NCI-H2227 treated with DMSO at 0.1 percent for 48 hours (cell line): Measurements from ENCODE around the gene MYEOV.

Source experiments
- DNase-seq: peaks from one replicate; lab custom pipeline; 2025; lab: John Stamatoyannopoulos, UW

Gene MYEOV

DNA sequence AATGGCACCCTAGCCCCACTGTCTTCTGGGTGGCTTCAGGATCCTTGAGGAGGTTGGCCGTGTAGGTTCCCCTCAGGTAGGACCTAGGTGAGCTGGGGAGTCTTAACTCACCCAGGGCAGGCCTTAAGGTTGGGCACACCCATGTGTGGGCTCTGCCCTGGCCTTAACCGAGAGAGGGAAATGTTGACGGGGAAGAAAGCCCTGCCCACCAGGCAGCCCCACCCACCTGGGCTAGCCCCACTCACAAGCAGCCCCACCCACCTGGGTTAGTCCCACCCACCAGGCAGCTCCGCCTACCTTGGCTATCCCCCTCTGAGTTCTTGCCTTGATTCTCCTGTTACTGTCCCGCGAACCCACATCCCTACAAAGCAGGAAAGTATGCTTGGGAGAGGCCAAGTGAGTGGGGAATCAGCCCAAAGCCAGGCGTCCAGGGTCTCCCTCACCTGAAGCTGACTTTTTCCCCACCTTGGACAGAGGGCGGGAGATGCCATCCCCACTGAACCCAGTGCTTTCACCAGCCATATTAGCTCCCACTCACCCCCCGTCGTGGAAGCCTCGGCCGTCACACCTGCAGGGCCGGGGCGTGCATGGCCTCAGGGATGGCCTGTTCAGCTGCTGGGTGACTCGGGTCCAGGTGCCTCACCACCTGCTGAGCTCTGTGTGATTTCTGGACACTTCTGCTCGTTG is at the start of gene MYEOV:
Gene MYEOV, plus strand, starts transcription at position 337 of the 687 bp plus-strand sequence. CDS start 1,200 bp downstream, outside the sequence.
- DNase-seq: no peak

DNA sequence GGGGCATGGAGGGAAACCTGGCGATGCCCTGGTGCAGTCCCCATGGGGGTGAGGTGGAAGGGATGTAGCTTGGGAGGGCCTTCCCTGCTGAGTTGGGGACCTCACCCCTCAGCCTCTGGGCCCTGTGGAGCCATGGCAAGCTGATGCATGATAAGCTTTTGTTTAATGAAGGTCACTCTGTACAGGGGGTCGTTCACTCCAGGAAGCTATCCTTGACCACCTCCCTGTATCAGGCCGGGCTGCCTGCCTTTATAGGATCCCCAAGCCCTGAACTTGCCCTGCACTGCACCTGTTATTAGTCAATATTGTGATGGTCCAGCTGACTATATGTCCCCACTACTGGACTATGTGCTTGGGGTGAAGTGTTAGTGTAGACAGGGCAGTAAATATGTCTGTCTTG is 49.7 kb upstream of the MYEOV start:
- DNase-seq: no peak

DNA sequence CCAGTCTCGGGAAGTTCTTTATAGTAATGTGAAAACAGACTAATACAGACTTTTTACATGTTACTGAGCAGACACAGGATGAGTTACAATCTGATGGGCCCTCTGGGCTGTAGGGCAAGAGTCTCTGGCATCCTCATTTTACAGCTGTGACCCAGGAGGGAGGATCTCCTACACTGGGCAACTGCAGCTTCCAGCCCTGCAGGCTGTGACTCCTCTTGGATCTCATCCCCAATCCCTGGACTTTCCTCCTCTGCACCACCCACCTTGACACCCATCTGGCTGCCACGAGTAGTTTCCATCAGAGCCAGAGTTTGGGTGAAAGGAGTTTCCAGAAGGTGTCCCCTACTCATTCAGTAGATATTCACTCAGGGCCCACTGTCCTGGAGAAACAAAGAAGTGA is 48.9 kb upstream of the MYEOV start:
- no peak for DNase-seq

DNA sequence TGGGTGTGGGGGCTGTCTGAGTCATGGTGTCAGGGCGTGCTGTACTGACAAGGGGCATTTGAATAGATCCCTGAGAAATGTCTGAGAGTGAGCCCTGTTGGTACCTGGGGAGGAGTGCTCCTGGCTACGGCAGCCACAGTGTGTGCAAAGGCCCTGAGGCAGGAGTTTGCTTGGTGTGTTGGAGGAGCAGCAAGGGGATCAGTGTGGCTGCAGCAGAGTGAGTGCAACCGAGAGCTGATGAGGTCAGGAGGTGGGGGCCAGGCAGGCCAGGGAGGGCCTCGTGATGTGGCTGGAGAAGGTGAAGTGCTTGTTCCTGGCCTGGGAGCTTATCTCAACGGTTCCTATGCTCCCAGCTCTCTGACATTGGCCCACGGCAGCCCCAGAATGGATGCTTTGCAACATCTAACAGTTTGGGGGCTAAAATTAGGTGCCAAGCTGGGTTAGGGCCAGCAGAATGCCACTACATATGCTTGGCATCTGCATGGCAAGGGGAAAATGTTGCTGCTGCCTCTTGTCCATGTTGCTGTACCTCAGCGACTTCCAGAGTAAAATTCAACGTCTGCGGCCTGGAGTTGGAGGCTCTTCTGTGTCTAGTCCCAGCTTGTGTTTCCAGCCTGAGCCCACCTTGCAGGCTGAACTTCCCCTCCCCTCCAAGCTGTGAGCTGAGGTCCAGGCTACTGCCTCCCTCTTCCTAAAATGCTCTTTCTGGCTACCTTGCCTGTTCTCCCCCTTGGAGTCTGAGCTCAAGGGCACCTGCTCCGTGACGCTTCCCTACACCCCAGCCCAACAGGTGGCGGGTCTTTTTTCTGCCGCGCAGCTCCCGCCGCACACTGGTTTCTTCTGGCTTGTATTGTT is 48.2 kb upstream of the MYEOV start:
- no peak for DNase-seq

DNA sequence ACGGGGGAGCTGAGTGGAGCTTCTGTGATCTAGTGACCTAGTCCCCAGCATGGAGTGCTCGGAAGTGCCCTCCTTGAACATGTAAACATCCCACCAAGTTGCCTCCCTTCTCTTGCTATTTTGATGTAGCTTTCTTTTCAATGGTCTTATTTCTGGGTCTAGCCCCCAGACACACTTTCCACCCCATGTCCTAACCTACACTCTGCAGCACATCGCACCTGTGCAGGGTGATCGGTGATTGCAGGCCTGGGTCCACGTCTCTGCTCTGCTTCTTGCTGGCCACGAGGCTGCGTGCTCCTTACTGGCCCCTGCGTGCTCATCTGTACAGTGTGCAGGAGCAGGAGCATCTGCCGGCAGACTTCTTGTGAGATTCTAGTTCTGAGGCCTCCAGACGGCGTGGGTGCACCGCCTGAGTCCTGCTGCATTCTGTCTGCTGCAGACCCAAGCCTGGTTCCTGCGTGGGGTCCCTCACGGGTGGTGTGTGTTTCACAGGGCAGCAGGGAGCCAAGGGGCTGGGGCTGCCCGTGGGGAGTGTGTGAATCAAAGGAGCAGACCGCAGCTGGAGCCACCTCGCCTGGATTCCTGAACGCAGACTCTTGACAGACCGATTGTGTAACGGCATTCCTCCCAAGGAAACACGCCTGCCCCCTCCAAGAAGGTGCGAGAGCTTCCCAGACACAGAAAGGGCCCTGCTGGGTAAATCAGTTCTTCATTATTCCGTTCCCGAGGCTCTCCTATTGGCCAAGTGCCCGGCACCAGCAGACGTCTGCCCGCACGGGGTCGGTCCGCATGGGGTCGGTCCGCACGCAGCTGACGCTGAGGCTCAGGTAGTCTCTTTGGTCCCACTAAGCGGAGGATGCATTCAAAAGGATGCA is 44.4 kb upstream of the MYEOV start:
- no peak for DNase-seq

DNA sequence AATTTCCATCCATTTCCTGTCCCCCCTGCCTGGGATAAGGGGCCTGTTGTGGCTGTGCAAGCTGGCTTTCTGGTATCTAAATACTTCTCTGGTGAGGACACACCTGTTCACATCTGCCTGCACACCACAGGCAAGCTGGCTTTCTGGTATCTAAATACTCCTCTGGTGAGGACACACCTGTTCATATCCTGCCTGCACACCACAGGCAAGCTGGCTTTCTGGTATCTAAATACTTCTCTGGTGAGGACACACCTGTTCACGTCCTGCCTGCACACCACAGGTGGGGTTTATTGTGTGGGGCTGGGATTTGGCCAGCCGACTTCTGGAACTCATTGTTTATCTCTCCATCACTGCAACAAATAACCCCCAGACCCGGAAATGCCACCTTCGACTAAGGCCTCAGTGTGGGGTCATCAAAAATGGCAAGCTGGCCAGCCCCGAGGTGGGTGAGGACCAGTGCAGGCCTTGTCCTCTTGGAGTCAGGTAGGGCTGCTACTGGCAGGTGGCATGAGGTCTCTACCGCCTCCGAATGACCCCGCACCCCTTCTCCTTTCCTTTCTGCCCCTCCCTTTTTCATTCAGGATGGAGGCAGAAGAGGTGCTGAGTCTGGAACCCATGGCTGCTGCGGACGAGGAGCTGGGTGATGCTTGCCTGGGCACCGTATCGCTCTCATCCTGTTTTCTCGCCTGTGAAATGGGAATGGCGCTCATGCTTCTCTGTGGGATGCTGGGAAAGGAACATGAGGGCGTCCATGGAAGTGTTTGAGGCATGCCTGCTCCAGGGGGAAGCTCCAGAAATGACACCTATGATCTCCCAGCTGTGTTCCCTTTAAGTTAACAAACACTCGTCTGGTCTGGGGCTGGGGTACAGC is 43.5 kb upstream of the MYEOV start:
- DNase-seq: no peak

DNA sequence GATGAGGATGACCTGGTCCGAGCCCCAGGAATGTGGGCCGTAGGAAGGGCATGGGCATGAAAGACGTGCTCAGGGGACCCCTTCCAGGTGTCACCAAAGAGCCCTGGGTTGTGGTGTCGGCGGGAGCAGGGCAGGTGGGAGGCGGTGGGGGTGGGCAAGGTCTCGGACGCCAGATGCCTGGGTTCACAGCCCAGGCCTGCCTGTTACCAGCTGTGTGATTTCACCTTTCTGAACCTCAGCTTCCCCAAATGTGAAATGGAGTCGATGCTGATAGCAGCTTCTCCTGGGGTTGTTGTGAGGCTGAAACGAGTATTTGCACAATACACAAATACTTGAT is 42.9 kb upstream of the MYEOV start:
- no peak for DNase-seq

DNA sequence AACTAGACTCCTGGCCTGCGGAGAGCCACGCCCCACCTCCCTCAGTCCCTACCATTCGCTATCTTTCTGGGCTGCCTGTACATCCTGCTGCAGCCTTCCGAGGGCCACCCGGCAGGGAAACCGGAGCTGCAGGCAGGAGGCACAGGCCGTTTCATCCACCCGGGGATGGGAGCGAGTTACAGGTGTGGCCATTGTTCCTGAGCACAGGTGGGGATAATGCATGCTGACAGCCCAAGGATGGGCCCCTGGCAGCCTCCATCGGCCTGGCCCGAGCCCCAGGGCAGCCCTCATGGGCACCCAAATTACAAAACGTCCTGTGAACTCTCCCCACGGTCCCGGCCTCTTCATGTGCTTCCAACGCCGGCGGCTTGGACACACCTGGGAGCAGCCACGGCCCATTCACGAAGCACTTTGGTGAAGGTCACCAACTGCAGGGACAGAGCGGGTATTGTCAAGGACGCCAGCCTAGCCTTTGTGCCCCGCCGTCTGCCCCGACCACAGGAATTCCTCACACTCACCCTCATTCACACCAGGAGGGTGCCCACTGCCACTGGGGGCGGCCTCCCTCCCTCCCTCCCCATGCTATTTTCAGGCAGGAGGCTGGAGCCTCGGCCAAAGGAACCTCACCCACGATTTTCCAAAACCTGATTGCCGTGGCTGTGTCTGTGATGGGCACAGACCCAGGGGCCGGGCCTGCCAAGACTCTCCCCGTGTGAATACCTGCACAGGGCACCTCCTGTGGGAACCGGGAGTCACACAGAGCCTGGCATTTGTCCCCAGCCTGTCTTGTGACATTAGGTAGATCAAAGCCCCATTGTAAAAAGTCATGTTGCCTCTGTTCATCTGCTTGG is 42.1 kb upstream of the MYEOV start:
- no peak for DNase-seq

DNA sequence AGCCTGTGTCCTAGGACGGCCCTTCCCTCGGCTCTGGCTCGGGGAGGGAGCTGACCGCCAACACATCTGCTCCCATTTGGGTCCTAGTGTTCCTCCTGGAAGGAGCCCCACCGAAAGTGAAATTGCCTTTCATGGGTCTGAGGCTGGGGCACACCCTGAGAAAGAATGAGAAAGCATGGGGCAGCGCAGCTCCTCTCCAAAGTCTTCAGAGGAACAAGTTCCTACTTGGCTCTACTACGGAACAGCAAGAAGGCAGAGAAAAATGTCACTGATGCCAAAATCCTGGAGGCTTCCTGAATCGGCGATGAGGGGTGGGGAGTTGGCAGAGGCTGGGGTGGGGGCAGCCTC is 41.5 kb upstream of the MYEOV start:
- DNase-seq: no peak

DNA sequence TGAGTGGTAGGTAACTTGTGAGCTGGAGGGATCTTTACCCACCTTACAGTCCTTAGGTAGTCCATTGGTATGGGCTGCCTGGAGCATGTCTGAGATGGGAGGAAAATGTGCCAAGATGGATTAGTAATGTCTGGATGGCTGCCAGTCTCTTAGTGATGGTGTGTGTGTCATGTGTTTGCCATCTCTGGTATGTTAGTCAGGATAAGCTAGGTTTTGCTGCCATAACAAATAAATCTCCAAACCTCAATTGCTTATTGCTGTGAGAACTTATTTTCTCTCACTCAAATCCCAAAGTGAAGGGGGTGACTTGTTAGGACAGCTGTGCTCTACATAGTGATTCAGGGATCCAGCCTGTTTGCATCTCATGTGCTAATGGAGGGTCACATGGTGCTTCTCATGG is 40.9 kb upstream of the MYEOV start:
- DNase-seq: no peak

DNA sequence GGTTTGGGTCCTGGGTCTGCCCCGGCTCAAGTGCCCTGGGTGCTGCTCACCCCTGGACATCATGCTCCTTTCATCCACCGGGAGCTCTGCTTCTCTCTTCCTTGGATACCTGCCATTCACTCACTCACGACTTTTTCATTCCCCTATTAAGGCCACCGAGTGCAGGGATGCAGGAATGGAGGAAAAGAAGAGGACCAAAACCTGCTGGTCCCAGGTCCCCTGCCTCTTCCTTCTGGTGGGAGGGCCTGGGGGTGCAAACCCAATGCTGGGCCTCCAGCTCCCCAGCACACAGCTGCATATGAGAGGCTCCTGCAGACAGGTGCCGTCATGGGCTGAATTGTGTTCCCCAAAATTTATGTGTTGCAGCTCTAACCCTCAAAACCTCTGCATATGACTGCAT is 36.8 kb upstream of the MYEOV start:
- no peak for DNase-seq

DNA sequence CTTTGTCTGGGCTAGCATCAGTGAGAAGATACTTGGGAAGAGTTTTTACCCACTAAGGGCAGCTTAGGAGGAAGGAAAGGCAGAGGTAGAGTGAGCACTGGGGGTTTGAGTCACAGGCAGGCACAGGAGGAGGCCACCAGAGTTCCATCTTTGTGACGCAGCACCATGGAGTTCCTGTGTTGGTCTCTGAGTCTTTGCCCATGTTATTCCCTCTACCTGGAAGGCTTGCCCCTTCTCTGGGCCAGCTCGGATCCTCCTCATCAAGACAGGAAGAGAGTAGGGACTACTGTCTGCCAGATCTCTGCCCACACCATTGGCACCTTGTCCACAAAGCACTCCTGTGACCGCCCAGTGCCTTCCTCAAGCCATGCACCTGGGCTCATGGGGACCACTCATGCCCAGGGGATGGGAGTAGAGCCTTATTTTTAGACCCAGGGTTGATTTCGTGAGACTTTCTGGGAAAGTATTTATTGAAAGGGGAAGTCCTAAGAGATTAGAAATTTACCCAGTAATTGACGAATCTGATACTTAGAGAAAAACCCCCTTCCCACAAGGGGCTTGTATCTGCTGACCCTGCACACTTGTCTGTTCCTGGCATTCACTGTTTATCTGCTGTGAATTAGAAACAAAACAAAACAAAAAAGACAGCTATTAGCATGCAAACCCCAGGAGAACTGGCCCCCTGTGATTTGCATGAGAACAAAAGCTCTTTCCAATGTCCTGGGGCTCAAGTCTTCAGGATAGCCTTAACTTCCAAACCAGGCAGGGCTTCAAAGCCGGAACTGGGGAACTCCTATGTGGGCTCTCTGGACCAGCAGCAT is 35.9 kb upstream of the MYEOV start:
- no peak for DNase-seq

DNA sequence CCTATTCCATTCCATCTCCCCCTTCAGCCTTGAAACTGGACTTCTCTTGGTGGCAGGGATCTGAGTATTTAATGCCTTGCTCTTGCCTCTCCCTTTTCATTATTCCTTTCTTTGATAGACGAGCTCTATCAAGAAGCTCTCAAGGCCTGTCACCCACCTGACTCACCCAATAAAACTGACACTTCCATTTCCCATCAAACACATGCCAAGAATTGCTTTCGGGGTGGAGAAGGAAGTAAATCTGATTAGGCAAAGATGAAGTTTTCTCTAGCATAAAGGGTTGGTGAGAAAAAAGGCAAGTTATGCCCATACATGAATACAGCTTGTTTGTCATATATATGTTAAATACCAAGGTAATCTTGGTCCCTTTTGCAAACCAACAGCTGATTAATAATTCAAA is 34.9 kb upstream of the MYEOV start:
- DNase-seq: no peak

DNA sequence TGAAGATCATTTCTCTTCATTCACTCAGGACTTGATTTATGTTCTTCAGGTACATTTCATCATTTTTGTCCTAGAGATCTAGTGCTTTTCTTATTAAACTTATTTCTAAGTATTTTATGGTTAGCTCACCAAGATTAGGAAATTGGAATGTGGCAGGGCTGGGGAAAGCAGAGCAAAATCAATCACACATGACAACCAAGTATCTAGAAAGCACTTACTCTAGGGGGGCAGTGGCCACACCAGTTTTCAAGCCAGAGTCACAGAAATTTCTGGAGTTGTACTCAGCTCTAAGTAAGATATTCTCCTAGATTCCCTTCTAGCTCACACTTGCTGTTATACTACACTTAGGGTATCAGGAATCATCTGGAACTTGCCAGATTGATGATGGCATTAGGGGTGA is 33.3 kb upstream of the MYEOV start:
- no peak for DNase-seq

DNA sequence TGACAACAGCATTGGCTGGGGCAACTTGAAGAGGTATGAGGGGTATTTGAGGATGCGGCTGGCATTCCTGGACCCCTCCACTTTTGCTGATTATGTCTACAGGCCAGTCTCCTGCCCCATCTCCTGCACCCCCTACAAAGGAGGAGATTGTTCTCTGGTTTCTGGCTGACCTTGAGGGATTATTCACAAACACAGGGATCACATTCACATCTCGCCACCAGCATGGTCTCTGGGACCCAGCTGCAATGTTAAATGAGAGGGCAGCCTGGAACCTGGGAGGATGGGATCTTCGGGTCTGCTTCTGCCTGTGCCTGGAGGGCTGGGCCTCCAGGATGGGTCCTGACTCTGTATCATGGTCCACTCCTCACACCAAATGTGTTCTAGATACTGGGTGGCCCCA is 32.8 kb upstream of the MYEOV start:
- DNase-seq: no peak

DNA sequence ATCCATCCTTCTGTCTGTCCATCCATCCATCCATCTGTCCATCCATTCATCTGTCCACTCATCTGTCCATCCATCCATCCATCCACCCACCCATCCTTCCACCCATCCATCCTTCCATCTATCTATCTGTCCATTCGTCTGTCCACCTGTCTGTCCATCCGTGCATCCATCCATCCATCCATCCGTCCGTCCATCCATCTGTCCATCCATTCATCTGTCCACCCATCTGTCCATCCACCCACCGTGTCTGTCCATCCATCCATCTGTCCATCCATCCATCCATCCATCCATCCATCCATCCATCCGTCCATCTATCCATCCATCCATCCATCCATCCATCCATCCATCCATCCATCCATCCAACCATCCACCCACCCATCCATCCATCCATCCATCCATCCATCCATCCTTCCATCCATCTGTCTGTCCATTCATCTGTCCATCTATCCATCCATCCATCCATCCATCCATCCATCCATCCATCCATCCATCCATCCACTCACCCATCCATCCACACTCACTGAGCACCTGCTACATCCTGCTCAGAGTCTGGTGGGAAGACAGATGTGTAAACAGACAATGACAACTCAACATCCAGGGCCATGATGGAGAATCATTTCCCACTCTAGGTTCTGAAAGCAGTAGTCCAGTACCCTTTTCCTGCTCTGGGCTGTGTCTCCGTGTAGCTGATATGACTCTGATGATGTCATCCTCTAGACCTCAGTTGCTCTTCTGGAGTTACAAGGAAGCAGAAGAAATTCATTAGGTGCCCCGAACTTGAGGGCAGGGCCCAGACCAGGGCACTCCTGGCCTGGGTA is 30.8 kb upstream of the MYEOV start:
- no peak for DNase-seq

DNA sequence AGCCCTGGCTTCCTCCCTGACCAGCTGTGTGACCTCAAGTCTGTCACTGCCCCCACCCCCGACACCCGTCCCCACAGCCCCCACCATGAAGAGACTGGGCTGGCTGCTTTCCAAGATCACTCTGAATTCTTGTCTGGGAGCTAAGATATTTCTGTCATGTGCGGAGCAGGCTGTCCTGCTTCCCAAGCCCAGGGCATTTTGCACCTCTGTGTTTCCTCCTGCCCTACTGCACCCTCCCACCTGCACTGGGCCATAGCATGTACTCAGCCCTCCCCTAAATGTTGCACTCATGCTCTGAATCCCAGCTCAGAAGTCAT is 30.3 kb upstream of the MYEOV start:
- DNase-seq: no peak

DNA sequence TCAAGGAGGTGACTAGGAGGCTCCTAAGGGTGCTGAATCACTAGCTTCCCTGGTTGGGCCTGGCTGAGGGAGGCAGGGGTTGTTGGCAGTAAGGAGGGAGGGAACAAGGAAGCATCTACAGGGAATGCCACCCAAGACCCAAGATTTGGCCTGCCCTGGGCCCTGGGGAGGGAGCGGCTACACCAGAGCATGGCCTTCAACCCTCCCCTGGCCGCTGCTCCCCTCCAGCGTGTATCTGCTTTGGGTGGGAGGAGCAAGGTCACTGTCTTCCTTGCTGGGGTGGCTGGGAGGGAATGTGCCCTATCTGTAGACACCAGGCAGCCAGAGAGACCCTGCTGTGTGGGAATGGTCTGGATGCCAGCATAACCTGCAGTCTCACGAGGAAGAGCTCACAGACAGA is 29.5 kb upstream of the MYEOV start:
- DNase-seq: no peak

DNA sequence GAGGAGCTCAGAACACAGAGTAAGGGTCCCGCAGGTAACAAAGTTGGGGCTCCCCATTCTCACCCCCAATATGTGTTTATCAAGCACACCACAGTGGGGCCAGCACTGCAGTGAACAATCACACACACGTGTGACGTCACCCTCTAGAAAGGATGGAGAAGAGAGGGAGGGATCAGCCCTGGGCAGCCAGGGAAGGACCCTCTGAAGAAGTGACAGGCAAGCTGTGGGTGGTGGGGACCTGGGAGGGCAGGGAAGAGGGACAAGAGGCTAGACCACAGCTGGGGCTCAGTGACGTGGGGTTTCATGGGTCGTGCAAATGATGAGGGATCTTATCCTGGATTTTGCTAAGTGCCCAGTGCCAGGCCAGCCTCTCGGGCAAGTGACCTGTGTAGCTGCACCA is 28.7 kb upstream of the MYEOV start:
- DNase-seq: no peak
